HEK293 (cell line): Measurements from ENCODE around the gene PPCDC.

Source experiments
- CTCF ChIA-PET: fragments of 350-600 bp; formaldehyde crosslinking; extraction: SDS; loops from one replicate; lab custom pipeline; 2021; ENCODE audit warnings: antibody characterized with exemption; lab: Yijun Ruan, JAX
- POLR2A ChIA-PET: fragments of 300-600 bp; formaldehyde crosslinking; extraction: SDS; loops from one replicate; lab custom pipeline; 2020; ENCODE audit warnings: antibody characterized with exemption, inconsistent platforms; lab: Yijun Ruan, JAX
- H3K27ac ChIP-seq: fragments of 200-500 bp; sonication (Bioruptor generic); 2 replicates; pipeline ENCODE4 v1.5.1; 2014; ENCODE audit warnings: low read depth, low read length, control low read depth, inconsistent platforms; ENCODE audit errors: extremely low read depth
- H3K36me3 ChIP-seq, 2 experiments: fragments of 200-500 bp in 1 of 2; sonication (Bioruptor generic) in 1 of 2; 1 replicate in 1 of 2; 2 replicates in 1 of 2; pipeline ENCODE4 v1.5.1; 2014 to 2017; ENCODE audit warnings: inconsistent platforms in 2 of 2, low read length in 2 of 2; ENCODE audit not compliant: control insufficient read depth in 2 of 2, insufficient read depth in 1 of 2
- H3K4me1 ChIP-seq: fragments of 200-500 bp; sonication (Bioruptor generic); 2 replicates; pipeline ENCODE4 v1.5.1; 2014; ENCODE audit warnings: mild to moderate bottlenecking, low read length, inconsistent platforms; ENCODE audit not compliant: control insufficient read depth, insufficient read depth
- H3K4me3 ChIP-seq: 2 replicates; pipeline ENCODE4 v1.5.1; 2011; ENCODE audit warnings: low read depth, mild to moderate bottlenecking, control low read depth, low read length, moderate library complexity
- H3K9me3 ChIP-seq: fragments of 200-500 bp; sonication (Bioruptor generic); 2 replicates; pipeline ENCODE4 v1.5.1; 2014; ENCODE audit warnings: low read depth, low read length, inconsistent platforms; ENCODE audit not compliant: control insufficient read depth, insufficient read depth
- ATF2 ChIP-seq: fragments of 450-650 bp; formaldehyde crosslinking; IDR thresholded peaks from 2 replicates; pipeline ENCODE4 v1.5.1; 2016; ENCODE audit warnings: missing biosample characterization, missing genetic modification characterization, low read depth
- BCL11A ChIP-seq: fragments of 450-650 bp; formaldehyde crosslinking; IDR thresholded peaks from 2 replicates; pipeline ENCODE4 v1.5.1; 2016; ENCODE audit warnings: low read depth, missing biosample characterization, missing genetic modification characterization
- BCL11B ChIP-seq: fragments of 450-650 bp; formaldehyde crosslinking; IDR thresholded peaks from 2 replicates; pipeline ENCODE4 v1.5.1; 2016; ENCODE audit warnings: low read depth, missing biosample characterization, missing genetic modification characterization
- HIC1 ChIP-seq: fragments of 450-650 bp; formaldehyde crosslinking; IDR thresholded peaks from 2 replicates; pipeline ENCODE4 v1.5.1; 2016; ENCODE audit warnings: missing biosample characterization, missing genetic modification characterization
- RBAK ChIP-seq: fragments of 450-650 bp; formaldehyde crosslinking; IDR thresholded peaks from 2 replicates; pipeline ENCODE4 v1.5.1; 2016; ENCODE audit warnings: missing biosample characterization, missing genetic modification characterization
- ZBTB17 ChIP-seq: fragments of 450-650 bp; formaldehyde crosslinking; IDR thresholded peaks from 2 replicates; pipeline ENCODE4 v1.5.1; 2016; ENCODE audit warnings: missing biosample characterization, missing genetic modification characterization
- ZIC2 ChIP-seq: fragments of 450-650 bp; formaldehyde crosslinking; IDR thresholded peaks from 2 replicates; pipeline ENCODE4 v1.5.1; 2016; ENCODE audit warnings: missing biosample characterization, missing genetic modification characterization
- ZNF132 ChIP-seq: fragments of 450-650 bp; formaldehyde crosslinking; IDR thresholded peaks from 2 replicates; pipeline ENCODE4 v1.5.1; 2017; ENCODE audit warnings: missing biosample characterization, missing genetic modification characterization, borderline replicate concordance
- ZNF148 ChIP-seq: fragments of 450-650 bp; formaldehyde crosslinking; IDR thresholded peaks from 2 replicates; pipeline ENCODE4 v1.5.0; 2017; ENCODE audit warnings: missing biosample characterization, missing genetic modification characterization, borderline replicate concordance
- ZNF19 ChIP-seq: fragments of 450-650 bp; formaldehyde crosslinking; IDR thresholded peaks from 2 replicates; pipeline ENCODE4; 2016; ENCODE audit warnings: missing biosample characterization, missing genetic modification characterization, low read depth
- ZNF214 ChIP-seq: fragments of 450-650 bp; formaldehyde crosslinking; IDR thresholded peaks from 2 replicates; pipeline ENCODE4 v1.5.1; 2017; ENCODE audit warnings: missing biosample characterization, mild to moderate bottlenecking, missing genetic modification characterization, borderline replicate concordance
- ZNF274 ChIP-seq, 2 experiments: fragments of 200-500 bp in 1 of 2; fragments of 450-650 bp in 1 of 2; sonication (Bioruptor generic) in 1 of 2; formaldehyde crosslinking in 1 of 2; IDR thresholded peaks; 2 replicates each; pipeline versions ENCODE4 v1.5.1 to v1.6.1; 2014 to 2016; ENCODE audit warnings: borderline replicate concordance in 1 of 2, inconsistent platforms in 1 of 2, low read length in 1 of 2, missing biosample characterization in 1 of 2, missing genetic modification characterization in 1 of 2
- ZNF391 ChIP-seq: fragments of 450-650 bp; formaldehyde crosslinking; IDR thresholded peaks from 2 replicates; pipeline ENCODE4 v1.5.1; 2016; ENCODE audit warnings: low read depth, missing biosample characterization, missing genetic modification characterization, borderline replicate concordance
- ZNF623 ChIP-seq: fragments of 450-650 bp; formaldehyde crosslinking; IDR thresholded peaks from 2 replicates; pipeline ENCODE4 v1.5.1; 2016; ENCODE audit warnings: missing biosample characterization, missing genetic modification characterization
- ZNF626 ChIP-seq: fragments of 450-650 bp; sonication (Bioruptor Pico); formaldehyde crosslinking; IDR thresholded peaks from 2 replicates; pipeline ENCODE4 v1.5.1; 2018; ENCODE audit warnings: missing biosample characterization, missing genetic modification characterization, inconsistent platforms
- ZNF670 ChIP-seq: fragments of 450-650 bp; formaldehyde crosslinking; IDR thresholded peaks from 2 replicates; pipeline ENCODE4 v1.5.1; 2016; ENCODE audit warnings: missing biosample characterization, missing genetic modification characterization, low read depth
- ZNF785 ChIP-seq: fragments of 450-650 bp; formaldehyde crosslinking; IDR thresholded peaks from 2 replicates; pipeline ENCODE4 v1.5.1; 2016; ENCODE audit warnings: missing biosample characterization, missing genetic modification characterization
- ZSCAN30 ChIP-seq: fragments of 450-650 bp; IDR thresholded peaks from 2 replicates; pipeline ENCODE4 v1.5.1; 2018; ENCODE audit warnings: missing biosample characterization, mild to moderate bottlenecking, missing genetic modification characterization, moderate library complexity

PPCDC gene

GRCh38 chr15:75097939-75098338 is 74.5 kb downstream of the PPCDC start:
- Histone ChIP-seq H3K27ac (no peak overlapping the region), H3K36me3 (no peaks in the 10 kb centered on the region), H3K9me3 (no peaks in the 10 kb centered on the region), H3K4me3 (no peak overlapping the region), H3K4me1 (no peaks in the 10 kb centered on the region)
- ChIA-PET CTCF (interaction anchor here (0.6 to 1.6 kb wide), 3 partner anchors 9 to 1856 kb away, joined by 3 to 4 read pairs (median 3); no protein-coding TSS in a partner anchor), POLR2A (no interaction called here)
- no peak for TF ChIP-seq ZNF391 (tag by site-specific recombination)
- TF ChIP-seq ZIC2 (tag by site-specific recombination), result no peak
- no peak for TF ChIP-seq ZNF148 (tag by site-specific recombination)
- no peak for TF ChIP-seq ZNF626
- TF ChIP-seq ZBTB17 (tag by site-specific recombination), result no peak
- no peak for TF ChIP-seq ZNF274 (IDR thresholded peaks at IDR 0.05; ENCODE audit: low read length)
- no peak for TF ChIP-seq ZNF274 (tag by site-specific recombination; IDR thresholded peaks at IDR 0.05; ENCODE audit: borderline replicate concordance)
- no peak for TF ChIP-seq BCL11B (tag by site-specific recombination)

- Histone ChIP-seq H3K4me1 (no peaks in the 10 kb centered on the region), H3K9me3 (no peaks in the 10 kb centered on the region), H3K36me3 (no peaks in the 10 kb centered on the region), H3K4me3 (no peak overlapping the region), H3K27ac (no peak overlapping the region)
- CTCF ChIA-PET, result interaction anchor here (0.6 to 1.6 kb wide), 2 partner anchors 69 to 1857 kb away, joined by 3 read pairs; no protein-coding TSS in a partner anchor
- TF ChIP-seq ZNF214 (tag by site-specific recombination) (no peak), ATF2 (no peak), ZNF670 (tag by site-specific recombination) (no peak), ZSCAN30 (tag by site-specific recombination) (no peak), BCL11A (tag by site-specific recombination) (no peak), HIC1 (no peak), ZNF785 (tag by site-specific recombination) (no peak), RBAK (tag by site-specific recombination) (no peak), ZNF19 (tag by site-specific recombination) (no peak), ZNF623 (no peak), ZNF132 (tag by site-specific recombination) (no peak)
- POLR2A ChIA-PET, result no interaction called here
Measured at GRCh38 chr15:75098404-75098803, 75.0 kb downstream of the PPCDC start.
